HEK293 (cell line): ENCODE measurements around the gene CHRNA4.

Source experiments
- CTCF ChIA-PET: fragments of 350-600 bp; formaldehyde crosslinking; extraction: SDS; loops from one replicate; lab custom pipeline; 2021; ENCODE audit warnings: antibody characterized with exemption; lab: Yijun Ruan, JAX
- POLR2A ChIA-PET: fragments of 300-600 bp; formaldehyde crosslinking; extraction: SDS; loops from one replicate; lab custom pipeline; 2020; ENCODE audit warnings: antibody characterized with exemption, inconsistent platforms; lab: Yijun Ruan, JAX
- H3K27ac ChIP-seq: fragments of 200-500 bp; sonication (Bioruptor generic); 2 replicates; pipeline ENCODE4 v1.5.1; 2014; ENCODE audit warnings: low read depth, low read length, control low read depth, inconsistent platforms; ENCODE audit errors: extremely low read depth
- H3K36me3 ChIP-seq, 2 experiments: fragments of 200-500 bp in 1 of 2; sonication (Bioruptor generic) in 1 of 2; 1 replicate in 1 of 2; 2 replicates in 1 of 2; pipeline ENCODE4 v1.5.1; 2014 to 2017; ENCODE audit warnings: inconsistent platforms in 2 of 2, low read length in 2 of 2; ENCODE audit not compliant: control insufficient read depth in 2 of 2, insufficient read depth in 1 of 2
- H3K4me1 ChIP-seq: fragments of 200-500 bp; sonication (Bioruptor generic); 2 replicates; pipeline ENCODE4 v1.5.1; 2014; ENCODE audit warnings: mild to moderate bottlenecking, low read length, inconsistent platforms; ENCODE audit not compliant: control insufficient read depth, insufficient read depth
- H3K4me3 ChIP-seq: 2 replicates; pipeline ENCODE4 v1.5.1; 2011; ENCODE audit warnings: low read depth, mild to moderate bottlenecking, control low read depth, low read length, moderate library complexity
- H3K9me3 ChIP-seq: fragments of 200-500 bp; sonication (Bioruptor generic); 2 replicates; pipeline ENCODE4 v1.5.1; 2014; ENCODE audit warnings: low read depth, low read length, inconsistent platforms; ENCODE audit not compliant: control insufficient read depth, insufficient read depth
- BCL11B ChIP-seq: fragments of 450-650 bp; formaldehyde crosslinking; IDR thresholded peaks from 2 replicates; pipeline ENCODE4 v1.5.1; 2016; ENCODE audit warnings: low read depth, missing biosample characterization, missing genetic modification characterization
- EGR2 ChIP-seq: fragments of 450-650 bp; formaldehyde crosslinking; IDR thresholded peaks from 2 replicates; pipeline ENCODE4 v1.5.1; 2016; ENCODE audit warnings: low read depth, missing biosample characterization, missing genetic modification characterization
- MEIS1 ChIP-seq: sonication (generic); formaldehyde crosslinking; IDR thresholded peaks from 2 replicates; pipeline ENCODE4 v1.8.1; 2022; ENCODE audit warnings: missing genetic modification reagents, mild to moderate bottlenecking, borderline replicate concordance
- OVOL3 ChIP-seq: fragments of 450-650 bp; formaldehyde crosslinking; IDR thresholded peaks from 2 replicates; pipeline ENCODE4 v1.5.1; 2016; ENCODE audit warnings: missing biosample characterization, missing genetic modification characterization
- SP2 ChIP-seq: fragments of 450-650 bp; formaldehyde crosslinking; IDR thresholded peaks from 2 replicates; pipeline ENCODE4 v1.5.1; 2016; ENCODE audit warnings: missing biosample characterization, missing genetic modification characterization
- WT1 ChIP-seq: fragments of 450-650 bp; formaldehyde crosslinking; IDR thresholded peaks from 2 replicates; pipeline ENCODE4 v1.5.1; 2016; ENCODE audit warnings: missing biosample characterization, missing genetic modification characterization
- ZNF138 ChIP-seq: fragments of 450-650 bp; formaldehyde crosslinking; IDR thresholded peaks from 2 replicates; pipeline ENCODE4 v1.5.1; 2016; ENCODE audit warnings: missing biosample characterization, missing genetic modification characterization, borderline replicate concordance
- ZNF16 ChIP-seq: fragments of 450-650 bp; formaldehyde crosslinking; IDR thresholded peaks from 2 replicates; pipeline ENCODE4 v1.5.1; 2016; ENCODE audit warnings: low read depth, missing biosample characterization, missing genetic modification characterization
- ZNF184 ChIP-seq: fragments of 450-650 bp; IDR thresholded peaks from 2 replicates; pipeline ENCODE4 v1.5.1; 2018; ENCODE audit warnings: missing biosample characterization, mild to moderate bottlenecking, missing genetic modification characterization
- ZNF26 ChIP-seq: fragments of 450-650 bp; formaldehyde crosslinking; IDR thresholded peaks from 2 replicates; pipeline ENCODE4 v1.5.1; 2016; ENCODE audit warnings: missing biosample characterization, missing genetic modification characterization
- ZNF292 ChIP-seq: fragments of 450-650 bp; formaldehyde crosslinking; IDR thresholded peaks from 2 replicates; pipeline ENCODE4 v1.5.1; 2016; ENCODE audit warnings: low read depth, missing biosample characterization, missing genetic modification characterization, borderline replicate concordance
- ZNF398 ChIP-seq: fragments of 450-650 bp; formaldehyde crosslinking; IDR thresholded peaks from 2 replicates; pipeline ENCODE4 v1.5.1; 2017; ENCODE audit warnings: missing biosample characterization, missing genetic modification characterization
- ZNF513 ChIP-seq: fragments of 450-650 bp; IDR thresholded peaks from 2 replicates; pipeline ENCODE4 v1.5.1; 2018; ENCODE audit warnings: missing biosample characterization, missing genetic modification characterization
- ZNF514 ChIP-seq: fragments of 450-650 bp; formaldehyde crosslinking; IDR thresholded peaks from 2 replicates; pipeline ENCODE4 v1.5.1; 2016; ENCODE audit warnings: missing biosample characterization, missing genetic modification characterization
- ZNF558 ChIP-seq: fragments of 450-650 bp; formaldehyde crosslinking; IDR thresholded peaks from 2 replicates; pipeline ENCODE4 v1.5.1; 2016; ENCODE audit warnings: missing biosample characterization, missing genetic modification characterization
- ZNF561 ChIP-seq: fragments of 450-650 bp; IDR thresholded peaks from 2 replicates; pipeline ENCODE4 v1.5.1; 2018; ENCODE audit warnings: missing biosample characterization, missing genetic modification characterization, borderline replicate concordance
- ZNF654 ChIP-seq: fragments of 450-650 bp; formaldehyde crosslinking; IDR thresholded peaks from 2 replicates; pipeline ENCODE4 v1.5.1; 2016; ENCODE audit warnings: low read depth, missing biosample characterization, missing genetic modification characterization
- ZNF830 ChIP-seq: fragments of 450-650 bp; IDR thresholded peaks from 2 replicates; pipeline ENCODE4 v1.5.0; 2018; ENCODE audit warnings: missing biosample characterization, missing genetic modification characterization, low read depth, mild to moderate bottlenecking, moderate library complexity
- ZNF837 ChIP-seq: fragments of 450-650 bp; formaldehyde crosslinking; IDR thresholded peaks from 2 replicates; pipeline ENCODE4 v1.5.1; 2016; ENCODE audit warnings: missing biosample characterization, missing genetic modification characterization
- ZNF843 ChIP-seq: fragments of 450-650 bp; formaldehyde crosslinking; IDR thresholded peaks from 2 replicates; pipeline ENCODE4 v1.5.1; 2016; ENCODE audit warnings: missing biosample characterization, missing genetic modification characterization
- ZSCAN30 ChIP-seq: fragments of 450-650 bp; IDR thresholded peaks from 2 replicates; pipeline ENCODE4 v1.5.1; 2018; ENCODE audit warnings: missing biosample characterization, mild to moderate bottlenecking, missing genetic modification characterization, moderate library complexity
- TF ChIP-seq, protein P1 (sequence below): fragments of 450-650 bp; formaldehyde crosslinking; conservative IDR thresholded peaks from 2 replicates; pipeline ENCODE4 v1.5.1; 2016; ENCODE audit warnings: low read depth, missing biosample characterization, missing genetic modification characterization

Gene CHRNA4

GRCh38 chr20:63397155-63397843, 36.1 kb upstream of the CHRNA4 start (continued):
- TF ChIP-seq ZNF138 (tag by site-specific recombination) (no peak), ZNF292 (tag by site-specific recombination) (no peak), BCL11B (tag by site-specific recombination) (no peak), ZNF184 (tag by site-specific recombination) (no peak)
- TF ChIP-seq, all 188 proteins: peak for 0

DNA sequence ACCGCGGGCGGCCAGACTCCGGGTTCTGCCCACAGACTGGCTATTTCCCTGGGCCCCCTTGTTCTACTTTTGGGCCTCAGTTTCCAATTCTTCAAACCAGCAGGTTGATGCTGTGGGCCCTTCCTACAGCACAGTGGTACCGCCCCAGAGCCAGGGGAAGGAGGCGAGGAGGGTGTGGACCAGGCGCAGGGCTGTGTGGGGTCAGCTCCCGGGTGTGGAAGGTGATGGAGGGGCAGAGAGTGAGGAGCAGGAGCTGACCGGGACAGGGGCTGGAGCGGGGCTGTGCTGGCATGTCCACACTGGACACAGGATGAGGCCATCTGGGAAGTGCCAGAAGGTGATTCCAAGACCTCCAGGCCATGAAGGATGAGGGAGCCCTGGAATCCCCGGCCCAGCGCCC, 35.2 kb upstream of the CHRNA4 start:
- no peak overlapping the region for H3K27ac ChIP-seq
- ChIA-PET POLR2A (no interaction called here), CTCF (interaction anchor here (0.6 kb wide), 1 partner anchor 264 kb away, joined by 3 read pairs; no protein-coding TSS in a partner anchor)
- no peaks in the 10 kb centered on the region for H3K36me3 ChIP-seq
- no peak overlapping the region for H3K4me3 ChIP-seq
- no peaks in the 10 kb centered on the region for H3K9me3 ChIP-seq
- H3K4me1 ChIP-seq: no peaks in the 10 kb centered on the region
- TF ChIP-seq ZNF561 (tag by site-specific recombination) (no peak), ZNF843 (tag by site-specific recombination) (no peak), MEIS1 (CRISPR knock-in tag) (no peak), ZSCAN30 (tag by site-specific recombination) (no peak), ZNF837 (tag by site-specific recombination) (no peak), SP2 (tag by site-specific recombination) (no peak), ZNF513 (tag by site-specific recombination) (no peak), ZNF514 (no peak), EGR2 (no peak), ZNF16 (tag by site-specific recombination) (no peak), OVOL3 (tag by site-specific recombination) (no peak), ZNF654 (tag by site-specific recombination) (no peak), ZNF398 (no peak), WT1 (no peak), ZNF830 (no peak), ZNF26 (tag by site-specific recombination) (no peak), ZNF558 (tag by site-specific recombination) (no peak)
- TF ChIP-seq, protein P1, sequence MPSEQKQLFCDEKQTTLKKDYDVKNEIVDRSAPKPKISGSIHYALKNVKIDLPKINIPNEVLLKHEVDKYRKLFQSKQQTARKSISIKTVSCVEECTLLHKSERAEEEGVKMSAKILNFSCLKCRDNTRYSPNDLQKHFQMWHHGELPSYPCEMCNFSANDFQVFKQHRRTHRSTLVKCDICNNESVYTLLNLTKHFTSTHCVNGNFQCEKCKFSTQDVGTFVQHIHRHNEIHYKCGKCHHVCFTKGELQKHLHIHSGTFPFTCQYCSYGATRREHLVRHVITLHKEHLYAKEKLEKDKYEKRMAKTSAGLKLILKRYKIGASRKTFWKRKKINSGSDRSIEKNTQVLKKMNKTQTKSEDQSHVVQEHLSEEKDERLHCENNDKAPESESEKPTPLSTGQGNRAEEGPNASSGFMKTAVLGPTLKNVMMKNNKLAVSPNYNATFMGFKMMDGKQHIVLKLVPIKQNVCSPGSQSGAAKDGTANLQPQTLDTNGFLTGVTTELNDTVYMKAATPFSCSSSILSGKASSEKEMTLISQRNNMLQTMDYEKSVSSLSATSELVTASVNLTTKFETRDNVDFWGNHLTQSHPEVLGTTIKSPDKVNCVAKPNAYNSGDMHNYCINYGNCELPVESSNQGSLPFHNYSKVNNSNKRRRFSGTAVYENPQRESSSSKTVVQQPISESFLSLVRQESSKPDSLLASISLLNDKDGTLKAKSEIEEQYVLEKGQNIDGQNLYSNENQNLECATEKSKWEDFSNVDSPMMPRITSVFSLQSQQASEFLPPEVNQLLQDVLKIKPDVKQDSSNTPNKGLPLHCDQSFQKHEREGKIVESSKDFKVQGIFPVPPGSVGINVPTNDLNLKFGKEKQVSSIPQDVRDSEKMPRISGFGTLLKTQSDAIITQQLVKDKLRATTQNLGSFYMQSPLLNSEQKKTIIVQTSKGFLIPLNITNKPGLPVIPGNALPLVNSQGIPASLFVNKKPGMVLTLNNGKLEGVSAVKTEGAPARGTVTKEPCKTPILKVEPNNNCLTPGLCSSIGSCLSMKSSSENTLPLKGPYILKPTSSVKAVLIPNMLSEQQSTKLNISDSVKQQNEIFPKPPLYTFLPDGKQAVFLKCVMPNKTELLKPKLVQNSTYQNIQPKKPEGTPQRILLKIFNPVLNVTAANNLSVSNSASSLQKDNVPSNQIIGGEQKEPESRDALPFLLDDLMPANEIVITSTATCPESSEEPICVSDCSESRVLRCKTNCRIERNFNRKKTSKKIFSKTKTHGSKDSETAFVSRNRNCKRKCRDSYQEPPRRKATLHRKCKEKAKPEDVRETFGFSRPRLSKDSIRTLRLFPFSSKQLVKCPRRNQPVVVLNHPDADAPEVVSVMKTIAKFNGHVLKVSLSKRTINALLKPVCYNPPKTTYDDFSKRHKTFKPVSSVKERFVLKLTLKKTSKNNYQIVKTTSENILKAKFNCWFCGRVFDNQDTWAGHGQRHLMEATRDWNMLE (tag by site-specific recombination): no peak
